ENCODE measurements around the gene NEUROD4.

The NEUROD4 gene

DNA sequence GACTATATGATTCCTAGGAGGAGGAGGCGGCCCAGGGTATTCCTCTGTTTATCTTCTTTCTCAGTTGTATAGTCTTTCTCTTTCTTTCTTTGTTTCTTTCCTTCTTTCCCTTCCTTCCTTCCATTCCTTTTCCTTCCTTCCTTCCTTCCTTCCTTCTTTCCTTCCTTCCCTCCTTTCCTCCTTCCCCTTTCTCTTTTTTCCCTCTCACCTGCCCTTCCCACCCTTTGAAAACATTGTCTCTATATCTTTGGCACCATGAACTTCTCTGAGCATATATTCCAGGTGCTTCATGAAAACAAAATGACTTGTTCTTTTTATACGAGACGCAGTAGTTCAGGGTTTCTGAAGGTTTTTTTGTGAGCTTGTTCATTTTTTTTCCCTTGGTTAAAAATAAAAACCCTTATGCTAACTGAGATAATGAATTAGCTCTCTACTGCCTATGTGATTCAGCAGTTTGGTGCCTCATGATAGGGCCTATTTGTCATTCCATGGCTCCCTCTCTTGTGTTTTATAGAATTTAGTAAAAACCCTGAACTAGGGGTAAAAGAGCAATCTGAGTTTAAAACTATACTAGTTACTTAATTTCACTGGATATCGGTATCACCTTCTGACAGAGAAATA, 32.1 kb upstream of the NEUROD4 start:
- TF ChIP-seq, protein P1, sequence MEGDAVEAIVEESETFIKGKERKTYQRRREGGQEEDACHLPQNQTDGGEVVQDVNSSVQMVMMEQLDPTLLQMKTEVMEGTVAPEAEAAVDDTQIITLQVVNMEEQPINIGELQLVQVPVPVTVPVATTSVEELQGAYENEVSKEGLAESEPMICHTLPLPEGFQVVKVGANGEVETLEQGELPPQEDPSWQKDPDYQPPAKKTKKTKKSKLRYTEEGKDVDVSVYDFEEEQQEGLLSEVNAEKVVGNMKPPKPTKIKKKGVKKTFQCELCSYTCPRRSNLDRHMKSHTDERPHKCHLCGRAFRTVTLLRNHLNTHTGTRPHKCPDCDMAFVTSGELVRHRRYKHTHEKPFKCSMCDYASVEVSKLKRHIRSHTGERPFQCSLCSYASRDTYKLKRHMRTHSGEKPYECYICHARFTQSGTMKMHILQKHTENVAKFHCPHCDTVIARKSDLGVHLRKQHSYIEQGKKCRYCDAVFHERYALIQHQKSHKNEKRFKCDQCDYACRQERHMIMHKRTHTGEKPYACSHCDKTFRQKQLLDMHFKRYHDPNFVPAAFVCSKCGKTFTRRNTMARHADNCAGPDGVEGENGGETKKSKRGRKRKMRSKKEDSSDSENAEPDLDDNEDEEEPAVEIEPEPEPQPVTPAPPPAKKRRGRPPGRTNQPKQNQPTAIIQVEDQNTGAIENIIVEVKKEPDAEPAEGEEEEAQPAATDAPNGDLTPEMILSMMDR (IDR thresholded peaks at IDR 0.05; ENCODE audit: low read depth, low read length): no peak
- Histone ChIP-seq H3K27me3 (peaks cover 9% of the 10 kb centered on the region), H3K36me3 (no peaks in the 10 kb centered on the region), H3K9me3 (no peaks in the 10 kb centered on the region), H3K4me3 (ENCODE audit: low read depth, low read length) (no peak overlapping the region), H3K4me1 (no peaks in the 10 kb centered on the region)
- DNase-seq: no peak

GRCh38 chr12:54988402-54989054, 31.2 kb upstream of the NEUROD4 start:
- TF ChIP-seq, protein P1 (IDR thresholded peaks at IDR 0.05; ENCODE audit: low read depth, low read length): no peak
- Histone ChIP-seq H3K9me3 (no peaks in the 10 kb centered on the region), H3K27me3 (peaks cover 9% of the 10 kb centered on the region), H3K4me1 (no peaks in the 10 kb centered on the region), H3K36me3 (no peaks in the 10 kb centered on the region), H3K4me3 (ENCODE audit: low read depth, low read length) (no peak overlapping the region)
- peak; percentile 62 for DNase-seq

DNA sequence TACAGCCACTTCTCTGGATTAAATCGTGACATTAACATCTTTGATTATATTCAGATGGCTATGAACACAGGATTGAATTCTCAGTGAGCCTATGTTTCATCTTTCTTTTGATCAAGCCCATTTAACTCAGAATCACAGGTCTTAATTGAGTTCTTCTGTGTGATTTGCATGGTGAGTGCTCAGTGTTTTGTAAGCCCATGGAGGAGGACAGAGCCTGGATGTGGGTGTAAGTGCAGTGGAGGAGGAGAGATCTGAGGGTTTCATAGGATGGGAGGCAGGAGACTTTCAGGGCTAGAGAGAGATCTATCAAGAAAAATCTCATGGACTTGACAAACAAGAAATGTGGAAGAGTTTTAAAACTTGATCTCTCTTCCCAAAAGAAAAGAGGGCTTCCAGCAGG, 29.9 kb upstream of the NEUROD4 start:
- H3K4me3 ChIP-seq (ENCODE audit: low read depth, low read length): no peak overlapping the region
- H3K36me3 ChIP-seq: no peaks in the 10 kb centered on the region
- TF ChIP-seq, protein P1 (IDR thresholded peaks at IDR 0.05; ENCODE audit: low read depth, low read length): no peak
- H3K4me1 ChIP-seq: no peaks in the 10 kb centered on the region
- peaks cover 1% of the 10 kb centered on the region for H3K27me3 ChIP-seq
- DNase-seq: no peak
- H3K9me3 ChIP-seq: no peaks in the 10 kb centered on the region

DNA sequence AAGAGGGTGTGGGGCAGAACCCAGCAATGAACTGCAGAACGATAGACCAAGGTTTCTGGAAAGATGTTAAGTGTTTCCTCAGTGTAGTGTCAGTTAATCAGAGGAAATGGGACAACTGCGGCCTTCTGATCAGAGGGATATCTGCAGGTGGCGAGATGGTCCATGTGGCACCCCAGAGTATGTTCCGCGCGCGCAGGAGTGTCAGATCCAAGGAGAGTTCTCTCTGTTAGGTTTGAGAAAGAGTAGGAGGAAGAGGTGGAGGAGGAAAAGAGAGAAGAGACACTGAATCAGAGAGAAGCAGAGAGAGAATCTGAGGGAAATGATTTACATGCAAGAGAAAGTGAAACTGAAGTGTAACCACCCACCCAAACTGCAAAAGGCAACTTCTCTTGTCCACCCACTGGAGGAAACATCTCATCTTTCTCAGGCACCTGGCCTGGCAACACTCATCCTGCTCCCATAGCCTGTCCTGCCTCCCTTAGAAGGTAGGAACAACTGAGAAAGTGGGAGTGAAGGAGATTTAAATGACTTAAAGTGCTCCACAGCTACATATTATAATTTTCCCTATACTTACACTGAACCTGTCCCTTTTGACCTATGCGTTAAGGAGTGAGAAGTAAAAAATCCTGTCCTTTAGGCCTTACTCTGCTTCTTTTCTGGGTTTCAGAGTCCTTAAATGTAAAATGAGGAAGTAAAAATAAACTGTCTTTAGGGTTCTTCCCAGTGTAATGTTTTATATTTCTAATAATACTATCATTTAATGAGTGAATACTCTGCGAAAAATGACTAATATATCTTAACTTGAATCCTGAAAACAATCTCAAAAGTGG, 28.4 kb upstream of the NEUROD4 start:
- H3K27me3 ChIP-seq: no peaks in the 10 kb centered on the region; the same call in none of the 2 replicates
- DNase-seq: no peak
- H3K9me3 ChIP-seq: no peaks in the 10 kb centered on the region
- H3K4me1 ChIP-seq: no peaks in the 10 kb centered on the region
- H3K4me3 ChIP-seq (ENCODE audit: low read depth, low read length): no peak overlapping the region
- H3K36me3 ChIP-seq: no peaks in the 10 kb centered on the region
- TF ChIP-seq, protein P1 (IDR thresholded peaks at IDR 0.05; ENCODE audit: low read depth, low read length): no peak

DNA sequence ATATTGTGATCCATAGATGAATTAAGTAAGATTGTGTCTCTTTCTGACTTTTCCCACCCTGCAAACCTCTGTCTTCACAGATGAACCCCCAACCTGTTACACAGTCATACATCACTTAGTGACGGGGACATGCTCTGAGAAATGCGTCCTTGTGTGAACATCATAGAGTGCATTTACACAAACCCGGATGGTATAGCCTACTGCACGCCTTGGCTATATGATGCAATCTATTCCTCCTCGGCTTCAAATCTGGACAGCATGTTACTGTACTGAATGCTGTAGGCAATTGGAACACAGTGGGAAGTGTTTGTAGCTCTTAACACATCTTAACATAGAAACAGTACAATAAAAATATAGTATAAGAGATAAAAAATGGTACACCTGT, 27.8 kb upstream of the NEUROD4 start:
- Histone ChIP-seq H3K27me3 (no peaks in the 10 kb centered on the region; the same call in 1 of the 2 replicates), H3K36me3 (no peaks in the 10 kb centered on the region), H3K4me1 (no peaks in the 10 kb centered on the region), H3K4me3 (ENCODE audit: low read depth, low read length) (no peak overlapping the region), H3K9me3 (no peaks in the 10 kb centered on the region)
- TF ChIP-seq, protein P1 (IDR thresholded peaks at IDR 0.05; ENCODE audit: low read depth, low read length): no peak
- DNase-seq: no peak
